SK-N-SH (cell line): ENCODE measurements around the gene HDAC4. TPM values are rescaled to one million over a fixed set of nuclear protein-coding genes. Genes with fewer than 3 reads are reported as not detected.

Experiments
- CTCF ChIA-PET: fragments of 300-600, 350-600 bp; formaldehyde crosslinking; extraction: SDS; loops from one replicate; lab custom pipeline; 2021; lab: Yijun Ruan, JAX
- POLR2A ChIA-PET: fragments of 350-600 bp; sonication (Branson Sonifier 250); formaldehyde crosslinking; extraction: SDS; loops from one replicate; lab custom pipeline; 2020; ENCODE audit warnings: antibody characterized with exemption, inconsistent platforms; lab: Yijun Ruan, JAX
- DNase-seq: peaks from one replicate; pipeline ENCODE4 v3.0.0; 2012
- H2AFZ ChIP-seq: fragments of 200-600 bp; sonication (generic); 2 replicates; pipeline ENCODE4 v1.8.1; 2016; ENCODE audit warnings: antibody characterized with exemption, mild to moderate bottlenecking, low read depth
- H3F3A ChIP-seq: fragments of 200-600 bp; sonication (generic); replicated peaks from 2 replicates; pipeline ENCODE3; 2016; ENCODE audit warnings: antibody characterized with exemption, mild to moderate bottlenecking; ENCODE audit not compliant: insufficient read depth
- H3K27ac ChIP-seq, 2 experiments: fragments of 200-500 bp in 1 of 2; fragments of 200-600 bp in 1 of 2; sonication (Bioruptor generic) in 1 of 2; sonication (generic), shearing (Covaris generic) in 1 of 2; 2 replicates each; pipeline versions ENCODE4 v1.5.1 to v1.6.1; 2014 to 2016; ENCODE audit warnings: low read depth in 2 of 2, inconsistent platforms in 1 of 2, low read length in 1 of 2, mild to moderate bottlenecking in 1 of 2, mixed read lengths in 1 of 2
- H3K27me3 ChIP-seq: fragments of 200-600 bp; sonication (generic), shearing (Covaris generic); 2 replicates; pipeline ENCODE4 v1.6.1; 2016; ENCODE audit warnings: mixed run types; ENCODE audit not compliant: insufficient read depth
- H3K36me3 ChIP-seq, 2 experiments: fragments of 200-500 bp in 1 of 2; fragments of 200-600 bp in 1 of 2; sonication (Bioruptor generic) in 1 of 2; sonication (generic) in 1 of 2; replicated peaks in 1 of 2; 2 replicates each; pipeline versions ENCODE3 to v1.5.1; 2014 to 2016; ENCODE audit warnings: low read length in 1 of 2, mild to moderate bottlenecking in 1 of 2; ENCODE audit not compliant: insufficient read depth in 2 of 2, control insufficient read depth in 1 of 2
- H3K4me1 ChIP-seq, 2 experiments: fragments of 200-500 bp in 1 of 2; fragments of 200-600 bp in 1 of 2; sonication (Bioruptor generic) in 1 of 2; sonication (generic), shearing (Covaris generic) in 1 of 2; 2 replicates each; pipeline versions ENCODE4 v1.5.1 to v1.6.1; 2014 to 2016; ENCODE audit warnings: low read depth in 1 of 2, low read length in 1 of 2, mixed run types in 1 of 2; ENCODE audit not compliant: insufficient read depth in 2 of 2, control insufficient read depth in 1 of 2
- H3K4me2 ChIP-seq: fragments of 200-600 bp; sonication (generic), shearing (Covaris generic); 2 replicates; pipeline ENCODE4 v1.6.1; 2017; ENCODE audit warnings: mixed run types
- H3K4me3 ChIP-seq, 2 experiments: fragments of 200-500 bp in 1 of 2; fragments of 200-600 bp in 1 of 2; sonication (Bioruptor generic) in 1 of 2; sonication (generic), shearing (Covaris generic) in 1 of 2; 2 replicates each; pipeline versions ENCODE4 v1.5.1 to v1.8.1; 2014 to 2016; ENCODE audit warnings: low read depth in 2 of 2, inconsistent platforms in 1 of 2, low read length in 1 of 2, mild to moderate bottlenecking in 1 of 2, mixed read lengths in 1 of 2, moderate library complexity in 1 of 2
- H3K79me2 ChIP-seq: fragments of 200-600 bp; sonication (generic); 2 replicates; pipeline ENCODE4 v1.8.1; 2017; ENCODE audit warnings: mild to moderate bottlenecking; ENCODE audit not compliant: insufficient read depth
- H3K9ac ChIP-seq: fragments of 200-600 bp; sonication (generic); 2 replicates; pipeline ENCODE4 v1.6.1; 2017; ENCODE audit warnings: mixed run types
- H3K9me2 ChIP-seq: fragments of 200-600 bp; sonication (generic); 2 replicates; pipeline ENCODE4 v1.6.1; 2017; ENCODE audit warnings: mixed run types
- H3K9me3 ChIP-seq: fragments of 200-600 bp; sonication (generic); 2 replicates; pipeline ENCODE4 v1.6.1; 2017; ENCODE audit warnings: mixed run types, mild to moderate bottlenecking, moderate library complexity
- H4K20me1 ChIP-seq: fragments of 200-600 bp; sonication (generic); 2 replicates; pipeline ENCODE4 v1.6.1; 2017; ENCODE audit warnings: mild to moderate bottlenecking, mixed run types; ENCODE audit not compliant: insufficient read depth
- CTCF ChIP-seq: fragments of 200-600 bp; sonication (generic); IDR thresholded peaks from 2 replicates; pipeline ENCODE4 v1.6.1; 2017; ENCODE audit warnings: antibody characterized with exemption, mild to moderate bottlenecking, moderate library complexity
- EP300 ChIP-seq, 2 experiments: IDR thresholded peaks; 2 replicates each; pipeline versions ENCODE4 v1.4.0 to v1.6.1; 2012; ENCODE audit warnings: borderline replicate concordance in 1 of 2, low read depth in 1 of 2, low read length in 1 of 2
- EZH2phosphoT487 ChIP-seq: fragments of 200-600 bp; sonication (generic); IDR thresholded peaks from 2 replicates; pipeline ENCODE4 v1.6.1; 2017; ENCODE audit warnings: low read depth, mixed run types, mild to moderate bottlenecking, antibody characterized with exemption, moderate library complexity, borderline replicate concordance
- FOSL2 ChIP-seq: IDR thresholded peaks from 2 replicates; pipeline ENCODE4 v1.4.0; 2012; ENCODE audit warnings: low read depth, mild to moderate bottlenecking, moderate library complexity, borderline replicate concordance
- FOXM1 ChIP-seq: IDR thresholded peaks from 2 replicates; pipeline ENCODE4 v1.4.0; 2012; ENCODE audit warnings: low read depth, mild to moderate bottlenecking
- JUND ChIP-seq: IDR thresholded peaks from 2 replicates; pipeline ENCODE4 v1.4.0; 2012
- MEF2A ChIP-seq: IDR thresholded peaks from 2 replicates; pipeline ENCODE4 v1.4.0; 2012; ENCODE audit warnings: low read depth, borderline replicate concordance
- NFIC ChIP-seq: IDR thresholded peaks from 2 replicates; pipeline ENCODE4 v1.4.0; 2012; ENCODE audit warnings: borderline replicate concordance
- NRF1 ChIP-seq: IDR thresholded peaks from 2 replicates; pipeline ENCODE4 v1.6.1; 2012; ENCODE audit warnings: low read depth, mild to moderate bottlenecking, low read length
- RCOR1 ChIP-seq: fragments of 150-350 bp; IDR thresholded peaks from 2 replicates; pipeline ENCODE4 v1.6.1; 2017; ENCODE audit warnings: antibody characterized with exemption, low read length
- RXRA ChIP-seq: IDR thresholded peaks from 2 replicates; pipeline ENCODE4 v1.4.0; 2012; ENCODE audit warnings: low read depth, mild to moderate bottlenecking, borderline replicate concordance
- SIN3A ChIP-seq: IDR thresholded peaks from 2 replicates; pipeline ENCODE4 v1.6.1; 2012; ENCODE audit warnings: low read depth, mild to moderate bottlenecking, low read length, moderate library complexity, borderline replicate concordance
- SMC3 ChIP-seq: IDR thresholded peaks from 2 replicates; pipeline ENCODE4 v1.6.1; 2012; ENCODE audit warnings: low read depth, low read length, improper control_type of control experiment
- TAF1 ChIP-seq: IDR thresholded peaks from 2 replicates; pipeline ENCODE4 v1.6.1; 2012; ENCODE audit warnings: low read depth, mild to moderate bottlenecking, low read length, moderate library complexity, borderline replicate concordance
- TCF12 ChIP-seq: IDR thresholded peaks from 2 replicates; pipeline ENCODE4 v1.4.0; 2012
- TEAD4 ChIP-seq: IDR thresholded peaks from 2 replicates; pipeline ENCODE4 v1.4.0; 2012; ENCODE audit warnings: mild to moderate bottlenecking, borderline replicate concordance; ENCODE audit not compliant: insufficient read depth
- ZBTB33 ChIP-seq: IDR thresholded peaks from 2 replicates; pipeline ENCODE4 v1.4.0; 2012; ENCODE audit warnings: low read depth, borderline replicate concordance
- WGBS: methylation state at CpG from one replicate; pipeline ENCODE4 v1.1.6; 2017; ENCODE audit warnings: low lambda C conversion rate; 5-methylcytosine and 5-hydroxymethylcytosine counted together
- polyA plus RNA-seq, 3 experiments: library from polyadenylated mRNA; depleted of rRNA; stranded (reverse); fragments of >200 nt; gene quantifications; 2 replicates each; pipeline ENCODE4 v1.2.3, GENCODE V29; 2012
- TF ChIP-seq, protein P1 (sequence below): IDR thresholded peaks from 2 replicates; pipeline ENCODE4 v1.4.0; 2012; ENCODE audit warnings: low read depth, borderline replicate concordance
- TF ChIP-seq, protein P2 (sequence below): IDR thresholded peaks from 2 replicates; pipeline ENCODE4 v1.4.0; 2012; ENCODE audit warnings: low read depth
- TF ChIP-seq, protein P3 (sequence below): fragments of 150-350 bp; IDR thresholded peaks from 2 replicates; pipeline ENCODE4 v1.6.1; 2016; ENCODE audit warnings: mild to moderate bottlenecking, low read depth, low read length

The HDAC4 gene
- polyA plus RNA-seq, 1 of the 3 experiments (the other 2 are of a cell fraction): 5.5 TPM

- no peaks in the 10 kb centered on the region for H3K79me2 ChIP-seq
- no peak overlapping the region for H2AFZ ChIP-seq
- H3K9me2 ChIP-seq: no peaks in the 10 kb centered on the region
- no peak overlapping the region; a peak in 1 of 4 replicates for H3K27ac ChIP-seq
- TF ChIP-seq, protein P1, sequence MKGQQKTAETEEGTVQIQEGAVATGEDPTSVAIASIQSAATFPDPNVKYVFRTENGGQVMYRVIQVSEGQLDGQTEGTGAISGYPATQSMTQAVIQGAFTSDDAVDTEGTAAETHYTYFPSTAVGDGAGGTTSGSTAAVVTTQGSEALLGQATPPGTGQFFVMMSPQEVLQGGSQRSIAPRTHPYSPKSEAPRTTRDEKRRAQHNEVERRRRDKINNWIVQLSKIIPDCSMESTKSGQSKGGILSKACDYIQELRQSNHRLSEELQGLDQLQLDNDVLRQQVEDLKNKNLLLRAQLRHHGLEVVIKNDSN: no peak
- TF ChIP-seq SMC3 (no peak), RCOR1 (no peak), MEF2A (no peak), NRF1 (no peak), FOSL2 (no peak), EZH2phosphoT487 (no peak), SIN3A (no peak), CTCF (no peak), TCF12 (no peak), NFIC (no peak), EP300 (IDR thresholded peaks at IDR 0.05; ENCODE audit: borderline replicate concordance in 1 of 2, low read depth in 1 of 2, low read length in 1 of 2) (no peak)
- TF ChIP-seq, protein P2, sequence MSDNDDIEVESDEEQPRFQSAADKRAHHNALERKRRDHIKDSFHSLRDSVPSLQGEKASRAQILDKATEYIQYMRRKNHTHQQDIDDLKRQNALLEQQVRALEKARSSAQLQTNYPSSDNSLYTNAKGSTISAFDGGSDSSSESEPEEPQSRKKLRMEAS: no peak
- POLR2A ChIA-PET: no interaction called here
- no peak overlapping the region for H3K9ac ChIP-seq
- no peaks in the 10 kb centered on the region for H3K27me3 ChIP-seq
- no peak overlapping the region for H3K4me3 ChIP-seq
- CTCF ChIA-PET: no interaction called here
- H4K20me1 ChIP-seq: no peaks in the 10 kb centered on the region
- H3K4me1 ChIP-seq: peaks cover 0 to 50% of the 10 kb centered on the region in 2 experiments; a peak in 2 of 4 replicates
- WGBS: 94% methylated on average over 29 of the region's 31 CpGs
- no peak overlapping the region for H3K4me2 ChIP-seq
- H3F3A ChIP-seq: no peaks in the 10 kb centered on the region
- H3K9me3 ChIP-seq: no peaks in the 10 kb centered on the region
- no peak for DNase-seq
- no peaks in the 10 kb centered on the region for H3K36me3 ChIP-seq
Measured at GRCh38 chr2:239247401-239248245, 153.2 kb downstream of the HDAC4 start.

DNA sequence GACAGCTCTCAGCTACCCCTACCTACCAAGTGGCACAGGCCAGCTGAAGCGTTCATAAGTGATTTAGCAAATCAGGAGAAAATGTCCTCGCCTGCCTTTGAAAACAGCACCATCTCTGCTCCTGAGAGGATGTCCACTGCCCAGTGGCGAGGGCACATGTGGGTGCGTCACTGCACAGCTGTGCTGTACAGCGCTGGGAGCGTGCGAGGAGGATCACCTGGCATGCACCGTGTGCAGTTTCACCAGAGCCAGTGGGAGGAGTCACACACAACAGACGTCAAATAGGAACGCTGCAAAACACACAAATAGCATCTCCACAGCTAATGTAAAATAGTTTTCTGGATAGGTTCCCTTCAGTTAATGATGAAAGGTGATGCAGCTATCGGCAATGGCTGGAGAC is 154.1 kb downstream of the HDAC4 start:
- TF ChIP-seq ZBTB33 (no peak), JUND (no peak), NFIC (no peak), RCOR1 (no peak), SMC3 (no peak), TAF1 (no peak), TEAD4 (no peak), FOXM1 (no peak), NRF1 (no peak), TCF12 (no peak), SIN3A (no peak), RXRA (no peak)
- TF ChIP-seq, protein P3, sequence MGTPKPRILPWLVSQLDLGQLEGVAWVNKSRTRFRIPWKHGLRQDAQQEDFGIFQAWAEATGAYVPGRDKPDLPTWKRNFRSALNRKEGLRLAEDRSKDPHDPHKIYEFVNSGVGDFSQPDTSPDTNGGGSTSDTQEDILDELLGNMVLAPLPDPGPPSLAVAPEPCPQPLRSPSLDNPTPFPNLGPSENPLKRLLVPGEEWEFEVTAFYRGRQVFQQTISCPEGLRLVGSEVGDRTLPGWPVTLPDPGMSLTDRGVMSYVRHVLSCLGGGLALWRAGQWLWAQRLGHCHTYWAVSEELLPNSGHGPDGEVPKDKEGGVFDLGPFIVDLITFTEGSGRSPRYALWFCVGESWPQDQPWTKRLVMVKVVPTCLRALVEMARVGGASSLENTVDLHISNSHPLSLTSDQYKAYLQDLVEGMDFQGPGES: no peak
- H3K4me1 ChIP-seq: peaks cover 0 to 46% of the 10 kb centered on the region in 2 experiments; a peak in 2 of 4 replicates
- no peak overlapping the region for H3K9ac ChIP-seq
- H3K9me3 ChIP-seq: no peaks in the 10 kb centered on the region
- no peaks in the 10 kb centered on the region for H3F3A ChIP-seq
- 94% methylated on average over 7 of the region's 11 CpGs for WGBS
- peak overlapping the region in 1 of 2 experiments; percentile 75; a peak in 2 of 4 replicates for H3K27ac ChIP-seq
- no peaks in the 10 kb centered on the region for H3K9me2 ChIP-seq
- ChIA-PET CTCF (no interaction called here), POLR2A (no interaction called here)
- no peak overlapping the region for H3K4me3 ChIP-seq
- no peak overlapping the region for H3K4me2 ChIP-seq
- H2AFZ ChIP-seq: no peak overlapping the region
- H3K36me3 ChIP-seq: no peaks in the 10 kb centered on the region
- no peaks in the 10 kb centered on the region for H3K79me2 ChIP-seq
- DNase-seq: no peak
- no peaks in the 10 kb centered on the region for H3K27me3 ChIP-seq
- no peaks in the 10 kb centered on the region for H4K20me1 ChIP-seq
